HG02759 (cell line): ENCODE results near the gene EIF2B2.
"Not testable (repeated sequence)": the region's sequence is repeated elsewhere in the genome, so short reads cannot be mapped to it uniquely, and the experiment has no call there.

Experiments
- ATAC-seq: cut with Tn5 transposase; IDR thresholded peaks from one replicate; pipeline ENCODE4 v1.9.1; 2021; ENCODE audit warnings: mild to moderate bottlenecking, moderate library complexity; ENCODE audit not compliant: unreplicated experiment

Gene EIF2B2

DNA sequence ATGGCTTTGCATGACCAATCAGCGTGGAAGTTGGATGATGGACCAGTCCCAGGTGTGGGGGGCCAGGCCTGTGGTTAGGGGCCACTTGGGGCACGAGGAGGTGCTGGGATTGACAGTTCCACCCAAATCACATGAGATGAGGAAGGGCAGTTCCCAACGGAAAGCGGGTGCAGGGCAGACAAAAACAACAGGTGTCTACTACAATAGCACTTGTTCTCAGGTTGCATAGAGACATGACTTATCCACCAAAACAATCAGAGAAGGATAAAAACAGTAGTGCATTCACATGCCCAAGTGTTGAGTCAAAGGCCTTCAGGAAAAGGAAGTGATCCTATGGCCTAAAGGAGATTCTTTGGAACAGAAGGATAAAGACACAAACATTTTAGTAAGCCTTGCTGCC is 14.6 kb upstream of the EIF2B2 start:
- ATAC-seq: no peak

DNA sequence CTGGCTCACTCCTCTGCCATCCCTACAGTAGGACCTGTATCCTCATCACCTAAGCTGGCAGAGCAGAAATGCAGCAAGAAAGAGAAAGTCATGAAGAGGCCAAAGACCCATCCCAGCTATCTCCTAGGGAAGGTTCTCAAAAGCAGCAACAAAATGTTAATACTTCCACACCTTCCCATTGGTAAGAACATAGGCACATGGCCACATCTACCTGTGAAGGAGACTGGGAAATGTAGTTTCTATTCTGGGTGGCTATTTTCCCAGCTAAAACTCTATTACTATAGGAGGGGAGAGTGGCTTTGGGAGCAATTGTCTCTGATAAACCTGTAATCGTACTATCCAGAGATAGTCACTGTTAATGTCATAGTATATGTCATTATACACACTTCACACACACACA is 13.7 kb upstream of the EIF2B2 start:
- no peak for ATAC-seq

DNA sequence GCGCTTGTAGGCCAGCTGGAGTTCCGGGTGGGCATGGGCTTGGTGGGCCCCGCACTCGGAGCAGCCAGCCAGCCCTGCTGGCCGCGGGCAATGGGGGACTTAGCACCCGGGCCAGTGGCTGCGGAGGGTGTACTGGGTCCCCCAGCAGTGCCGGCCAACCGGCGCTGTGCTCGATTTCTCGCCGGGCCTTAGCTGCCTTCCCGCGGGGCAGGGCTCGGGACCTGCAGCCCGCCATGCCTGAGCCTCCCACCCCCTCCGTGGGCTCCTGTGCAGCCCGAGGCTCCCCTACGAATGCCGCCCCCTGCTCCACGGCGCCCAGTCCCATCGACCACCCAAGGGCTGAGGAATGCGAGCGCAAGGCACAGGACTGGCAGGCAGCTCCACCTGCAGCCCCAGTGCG is 8.5 kb upstream of the EIF2B2 start:
- not testable (repeated sequence) for ATAC-seq

DNA sequence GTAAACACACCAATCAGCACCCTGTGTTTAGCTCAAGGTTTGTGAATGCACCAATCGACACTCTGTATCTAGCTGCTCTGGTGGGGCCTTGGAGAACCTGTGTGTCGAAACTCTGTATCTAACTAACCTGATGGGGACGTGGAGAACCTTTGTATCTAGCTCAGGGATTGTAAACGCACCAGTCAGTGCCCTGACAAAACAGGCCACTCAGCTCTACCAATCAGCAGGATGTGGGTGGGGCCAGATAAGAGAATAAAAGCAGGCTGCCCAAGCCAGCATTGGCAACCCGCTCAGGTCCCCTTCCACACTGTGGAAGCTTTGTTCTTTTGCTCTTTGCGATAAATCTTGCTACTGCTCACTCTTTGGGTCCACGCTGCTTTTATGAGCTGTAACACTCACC is 6.9 kb upstream of the EIF2B2 start:
- ATAC-seq: not testable (repeated sequence)

DNA sequence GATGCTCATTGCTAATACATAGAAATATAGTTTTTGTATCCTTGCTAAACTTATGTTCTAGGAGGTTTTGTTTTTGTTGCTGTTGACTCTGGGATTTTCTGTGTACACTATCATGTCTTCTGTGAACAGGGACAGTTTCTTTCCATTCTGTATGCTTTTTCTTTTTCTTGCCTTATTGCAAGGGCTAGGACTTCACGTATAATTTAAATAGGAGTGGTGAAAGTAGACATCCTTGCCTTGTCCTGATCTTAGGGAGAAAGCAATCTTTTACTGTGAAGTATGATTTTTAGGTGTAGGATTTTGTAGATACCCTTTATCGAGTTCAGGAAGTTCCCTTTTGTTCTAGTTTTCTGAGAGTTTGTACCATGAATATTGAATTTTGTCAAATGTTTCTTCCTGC is 1.5 kb upstream of the EIF2B2 start:
- no peak for ATAC-seq

DNA sequence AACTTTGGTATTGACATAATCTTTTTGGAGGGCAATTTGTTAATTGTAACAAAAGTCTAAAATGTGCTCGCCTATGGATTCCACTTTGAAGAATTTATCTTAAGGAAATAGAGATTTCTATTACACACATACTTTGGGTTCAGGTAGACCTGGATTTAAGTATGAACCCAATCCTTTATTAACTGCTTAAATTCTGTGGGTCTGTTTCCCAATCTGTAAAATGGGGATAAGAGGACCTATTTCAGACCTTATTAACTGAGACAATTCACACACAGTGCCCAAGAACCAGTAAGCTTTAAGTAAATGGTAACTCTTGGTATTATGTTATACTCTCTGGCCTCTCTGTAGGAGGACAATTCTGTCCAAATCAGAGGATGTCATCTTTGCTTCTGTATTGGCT is 822 bp upstream of the EIF2B2 start:
- ATAC-seq: no peak

DNA sequence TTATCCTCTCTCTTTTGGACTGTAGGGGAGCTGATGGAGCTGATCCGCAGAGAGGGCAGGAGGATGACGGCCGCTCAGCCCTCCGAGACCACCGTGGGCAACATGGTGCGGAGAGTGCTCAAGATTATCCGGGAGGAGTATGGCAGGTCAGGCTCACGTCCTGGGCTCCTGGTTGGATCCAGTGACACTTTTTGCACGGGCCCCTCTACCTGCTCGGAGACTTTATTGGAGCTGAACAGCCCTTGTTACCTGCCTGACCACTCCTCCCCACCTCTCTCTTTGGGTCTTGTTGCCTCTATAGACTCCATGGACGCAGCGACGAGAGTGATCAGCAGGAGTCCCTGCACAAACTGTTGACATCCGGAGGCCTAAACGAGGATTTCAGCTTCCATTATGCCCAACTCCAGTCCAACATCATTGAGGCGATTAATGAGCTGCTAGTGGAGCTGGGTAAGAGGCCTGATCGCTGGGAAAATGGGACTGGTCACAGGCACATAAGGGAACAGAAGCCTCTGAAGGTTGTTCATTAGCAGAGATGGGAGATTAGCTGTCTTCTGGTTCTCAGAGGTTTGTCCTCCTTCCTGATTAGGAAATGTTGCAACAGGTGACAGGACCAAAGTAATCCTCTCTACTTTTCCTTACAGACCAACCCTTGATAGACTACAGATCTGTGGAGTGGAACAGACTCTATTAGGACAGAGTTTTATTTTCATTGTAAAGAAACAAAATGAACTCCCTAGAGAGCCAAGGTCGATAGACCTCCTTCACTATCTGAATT is 718 bp downstream of the EIF2B2 start:
- no peak for ATAC-seq

DNA sequence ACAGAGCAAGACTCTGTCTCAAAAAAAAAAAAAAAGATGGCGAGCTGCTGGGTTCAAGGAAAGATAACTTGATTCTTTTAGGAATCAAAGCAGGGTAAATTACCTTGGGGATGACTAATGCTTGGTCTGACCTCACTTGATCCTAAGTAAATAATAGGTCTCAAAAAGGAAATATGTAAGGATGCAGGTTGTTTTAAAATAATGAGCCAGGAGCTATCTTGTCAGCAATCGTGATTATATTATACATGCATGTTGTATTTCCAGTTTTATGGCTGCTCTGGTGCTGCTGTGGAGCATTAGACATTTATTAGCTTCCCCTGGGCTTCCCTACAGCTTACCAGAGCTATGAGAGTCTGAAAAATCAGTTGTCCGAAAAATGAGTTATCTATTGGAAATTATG is 2.6 kb downstream of the EIF2B2 start:
- ATAC-seq: no peak

DNA sequence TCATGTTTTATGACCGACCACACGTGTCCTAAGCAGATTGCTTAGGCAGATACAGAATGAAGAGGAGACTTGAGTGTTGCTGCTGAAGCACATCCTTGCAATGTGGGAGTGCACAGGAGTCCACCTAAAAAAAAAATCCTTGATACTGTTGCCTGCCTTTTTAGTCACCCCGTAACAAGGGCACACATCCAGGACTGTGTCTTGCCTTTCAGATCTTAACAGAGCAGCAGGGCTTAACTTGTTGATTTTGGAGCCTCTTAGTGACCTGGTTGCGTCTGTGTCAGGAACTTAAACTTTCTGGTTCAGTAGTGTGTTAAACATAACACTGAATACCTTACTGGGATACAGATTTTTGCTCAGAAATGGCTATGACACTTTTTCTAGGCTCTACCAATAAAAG is 6.5 kb downstream of the EIF2B2 start:
- no peak for ATAC-seq

DNA sequence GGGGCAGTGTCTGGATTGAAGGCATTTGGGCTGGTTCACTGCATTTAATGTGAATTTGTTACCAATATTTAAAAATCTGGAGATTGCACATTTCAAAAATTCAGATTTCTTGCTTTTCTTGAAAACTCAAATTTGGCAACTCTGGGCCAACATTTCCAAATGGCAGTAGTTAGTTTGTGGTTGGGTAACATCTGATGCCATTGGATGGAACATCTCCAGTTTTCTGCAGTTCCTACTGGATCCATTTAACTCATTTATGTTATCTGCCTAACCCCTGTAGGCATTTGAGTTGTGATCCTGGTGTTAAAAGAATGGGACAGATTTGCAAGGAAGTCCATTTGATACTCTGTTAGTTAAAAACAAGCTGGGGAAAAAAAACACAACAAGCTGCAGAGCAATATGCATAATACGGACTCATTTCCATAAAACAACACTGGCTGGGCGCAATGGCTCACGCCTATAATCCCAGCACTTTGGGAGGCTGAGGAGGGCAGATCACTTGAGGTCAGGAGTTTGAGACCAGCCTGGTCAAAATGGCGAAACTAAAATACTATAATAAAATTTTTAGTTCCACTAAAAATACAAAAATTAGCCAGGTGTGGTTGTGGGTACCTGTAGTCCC is 7.9 kb downstream of the EIF2B2 start:
- ATAC-seq: no peak

DNA sequence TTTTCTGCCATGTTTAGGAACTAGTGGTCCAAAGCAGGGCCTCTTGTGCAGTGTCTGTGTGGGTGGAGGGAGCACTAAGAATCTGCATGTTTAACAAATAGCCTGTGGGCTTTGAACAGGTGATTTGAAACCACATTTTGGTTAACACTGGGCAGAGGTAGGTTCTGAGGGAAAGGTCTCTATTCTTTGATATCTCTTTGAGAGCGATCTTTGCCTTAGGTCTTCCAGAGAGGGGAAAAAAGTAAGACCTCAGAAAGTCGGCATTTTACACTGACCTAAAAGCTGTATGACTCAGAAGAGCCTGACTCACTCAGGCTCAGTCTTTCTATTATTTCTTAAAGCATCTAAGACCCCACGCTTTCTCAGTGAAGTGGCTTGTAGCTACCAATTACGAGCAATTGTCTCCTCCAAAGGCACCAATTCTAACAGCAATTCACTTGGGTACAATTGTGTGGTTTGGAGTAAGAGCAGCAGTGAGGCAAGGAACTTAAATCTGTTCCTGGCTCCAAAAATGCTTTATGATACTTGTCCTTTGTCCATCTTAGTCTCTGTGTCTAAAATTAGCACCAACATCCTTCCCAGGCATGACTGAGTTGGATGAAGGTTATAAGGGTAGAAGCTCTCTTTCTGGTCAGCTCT is 8.8 kb downstream of the EIF2B2 start:
- no peak for ATAC-seq

DNA sequence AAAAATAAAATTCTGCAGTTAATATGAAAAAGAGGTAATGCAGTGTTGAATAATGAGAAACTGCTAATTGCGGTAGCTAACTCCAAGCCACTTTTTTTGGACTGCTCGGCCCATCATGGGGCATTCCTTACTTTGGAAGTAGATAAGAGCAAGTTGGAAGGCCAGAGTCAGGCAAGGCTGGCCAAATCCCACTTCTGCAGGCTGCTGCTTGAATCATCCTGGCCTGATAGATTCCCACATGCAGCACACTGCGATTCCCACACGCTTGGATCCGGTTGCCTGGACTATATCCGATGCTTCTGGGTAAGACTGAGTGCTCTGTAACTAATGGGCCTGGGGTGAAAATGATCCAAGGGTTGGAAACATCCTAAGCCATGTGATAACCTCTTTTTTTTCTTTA is 10.6 kb downstream of the EIF2B2 start:
- ATAC-seq: no peak

DNA sequence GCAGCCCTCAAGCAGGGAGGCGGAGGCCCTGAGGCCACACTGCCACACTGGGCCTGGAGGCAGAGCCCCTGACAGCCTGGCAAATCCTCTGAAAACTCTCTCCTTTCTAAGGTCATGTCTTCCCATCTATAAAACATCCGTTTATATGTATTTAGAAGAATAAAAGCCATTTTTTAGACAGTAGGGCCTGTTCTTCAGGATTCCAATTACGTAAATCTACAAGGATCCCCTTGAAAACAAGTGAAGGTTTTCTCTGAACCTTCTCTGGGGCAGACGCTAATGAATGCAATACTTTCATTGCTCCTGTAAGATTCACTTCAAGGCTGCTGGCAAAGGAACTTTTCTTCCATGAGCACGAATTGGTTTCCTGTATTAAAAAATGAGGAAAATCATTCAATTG is 12.8 kb downstream of the EIF2B2 start:
- no peak for ATAC-seq

DNA sequence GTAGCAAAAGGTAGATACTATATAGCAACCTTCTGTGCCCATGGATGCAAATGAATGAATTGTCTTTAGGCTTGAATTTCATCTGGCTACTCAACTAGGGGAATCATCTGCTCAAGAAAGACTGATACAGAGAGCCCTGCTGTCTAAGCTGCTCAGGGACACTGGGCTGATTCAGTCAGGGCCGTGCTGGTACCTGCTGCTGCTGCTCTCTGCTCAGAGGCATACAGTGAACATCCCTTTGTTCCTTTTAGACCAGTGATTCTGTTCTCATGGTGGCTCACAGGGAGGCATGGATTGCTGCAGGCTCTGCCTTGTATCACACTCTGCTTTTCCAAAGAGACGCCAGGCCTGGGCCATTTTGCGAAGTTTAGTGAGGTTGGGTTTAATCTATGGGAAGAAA is 14.1 kb downstream of the EIF2B2 start:
- no peak for ATAC-seq

DNA sequence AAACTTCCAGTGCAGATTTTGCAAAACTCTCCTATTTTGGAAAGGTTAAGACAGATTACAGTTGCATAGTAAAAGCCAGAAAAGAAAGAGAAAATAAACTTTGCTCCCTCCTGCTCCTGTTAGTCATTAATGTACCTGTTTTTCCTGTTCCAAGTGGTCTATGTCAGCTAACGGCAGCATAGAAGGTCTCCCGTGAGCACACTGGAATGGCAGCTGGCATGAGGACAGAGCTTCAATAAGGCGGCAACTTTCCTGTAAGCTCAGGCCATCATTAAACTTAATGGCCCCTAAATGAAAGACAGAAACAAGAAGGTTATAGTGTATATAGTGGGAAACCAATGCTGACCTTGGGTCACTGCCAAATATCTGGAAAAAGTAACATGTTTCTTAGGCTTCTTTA is 16.0 kb downstream of the EIF2B2 start:
- ATAC-seq: no peak

DNA sequence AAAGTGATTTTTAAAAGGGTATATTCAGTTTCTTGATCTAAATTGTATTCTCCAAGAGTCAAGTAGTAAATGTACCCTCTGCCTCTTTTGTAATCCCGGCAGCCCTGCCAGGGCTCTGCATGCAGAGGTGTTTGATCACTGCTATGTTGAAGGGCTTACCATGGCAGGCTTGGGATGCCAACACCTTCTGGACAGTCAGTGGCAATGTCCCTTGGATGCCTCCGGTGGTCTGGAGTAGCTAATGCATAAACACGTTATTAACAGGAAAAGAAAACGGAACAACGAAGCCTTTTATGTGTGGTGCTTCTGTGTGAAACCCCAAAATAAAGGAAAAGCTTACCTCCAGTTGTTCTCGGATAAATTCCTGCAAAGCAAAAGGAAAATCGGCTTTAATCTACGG is 19.9 kb downstream of the EIF2B2 start:
- ATAC-seq: no peak

DNA sequence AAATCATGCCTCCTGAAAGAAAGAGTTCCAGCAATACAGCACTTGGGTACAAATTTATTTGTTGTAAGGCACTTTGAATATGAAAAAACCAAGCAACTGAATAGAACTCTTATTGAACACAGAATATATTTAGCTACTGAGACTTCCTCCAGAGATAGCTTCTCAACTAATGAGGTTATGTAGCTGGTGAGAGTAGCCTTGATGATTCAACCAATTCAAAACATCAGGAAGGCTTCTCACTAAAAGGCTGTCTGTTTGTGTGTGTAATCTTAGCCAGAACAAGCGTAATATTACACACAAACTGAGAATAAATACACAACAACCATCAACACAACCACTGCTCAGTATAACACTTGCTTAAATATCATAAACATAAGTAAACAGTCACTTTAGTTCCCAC is 20.4 kb downstream of the EIF2B2 start:
- no peak for ATAC-seq

DNA sequence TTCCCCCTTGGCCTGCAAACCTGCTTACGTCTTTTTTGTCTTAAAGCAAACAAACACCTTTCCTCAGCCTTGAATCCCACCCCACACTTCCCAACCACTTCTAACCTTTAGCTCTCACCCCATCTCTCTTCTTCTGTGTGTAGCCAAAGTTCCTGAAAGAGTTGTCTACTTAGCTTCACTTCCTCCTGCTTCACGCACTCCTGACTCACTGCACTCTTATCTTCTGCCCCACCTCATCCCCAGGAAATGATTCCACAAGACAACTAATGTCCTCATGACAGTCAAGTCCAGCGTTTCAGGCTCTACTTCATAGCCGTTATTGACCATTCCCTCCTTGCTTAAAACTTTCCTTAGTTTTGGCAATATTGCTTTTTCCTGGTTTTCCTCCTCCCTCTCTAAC is 22.4 kb downstream of the EIF2B2 start:
- ATAC-seq: no peak

DNA sequence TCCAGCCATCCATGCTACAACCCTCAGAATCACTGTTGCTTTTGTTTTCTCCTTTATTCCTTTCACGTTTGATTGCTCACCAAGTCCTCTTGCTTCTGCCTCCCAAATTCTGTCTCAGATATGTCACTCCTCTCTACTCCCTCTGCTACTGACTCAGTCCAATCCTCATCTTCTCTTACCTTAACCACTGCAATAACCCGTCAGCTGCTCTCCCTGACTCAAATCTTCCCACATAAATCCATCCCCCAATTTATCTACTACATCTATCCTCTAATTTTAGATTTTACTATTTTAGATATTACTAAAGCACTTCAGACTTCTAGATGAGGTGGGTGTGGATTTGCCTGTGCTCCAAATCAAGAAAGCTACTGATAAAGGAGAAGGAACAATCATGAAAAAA is 23.2 kb downstream of the EIF2B2 start:
- no peak for ATAC-seq

DNA sequence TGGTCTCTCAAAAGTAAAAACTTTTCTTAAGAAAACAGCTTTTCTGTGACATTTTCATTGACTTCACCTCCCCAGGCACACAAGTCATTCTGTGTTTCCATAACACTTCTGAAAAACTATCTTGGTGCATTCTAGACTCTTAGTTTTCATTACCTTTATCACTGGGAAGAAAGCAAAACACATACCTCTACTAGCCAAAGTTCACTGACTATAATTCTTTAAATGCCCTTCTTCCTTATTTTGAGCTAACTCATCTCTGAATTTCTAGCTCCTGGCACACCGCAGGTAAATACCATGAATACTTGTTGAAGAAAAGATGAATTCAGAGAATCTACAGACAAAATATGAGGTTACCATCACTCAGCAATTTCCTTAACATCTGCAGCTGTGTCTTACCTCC is 27.4 kb downstream of the EIF2B2 start:
- ATAC-seq: no peak

DNA sequence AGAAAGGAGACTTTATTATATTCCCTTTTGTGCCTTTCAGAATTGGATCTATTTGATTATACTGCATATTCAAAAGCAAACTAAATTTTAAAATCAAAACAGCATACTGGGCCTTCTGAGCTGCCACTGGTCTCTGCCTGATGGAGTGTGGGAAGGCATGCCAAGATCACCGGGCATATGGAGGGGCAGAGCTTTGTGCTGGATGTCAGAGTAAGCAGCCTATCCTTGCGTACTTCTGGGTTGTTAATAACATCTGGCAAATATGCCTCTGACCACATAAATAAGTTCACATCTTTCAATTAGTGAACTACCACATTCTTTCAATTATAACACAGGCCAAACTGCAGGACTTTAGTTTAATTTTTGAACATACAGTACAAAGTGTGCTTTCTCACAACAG is 30.2 kb downstream of the EIF2B2 start:
- no peak for ATAC-seq

DNA sequence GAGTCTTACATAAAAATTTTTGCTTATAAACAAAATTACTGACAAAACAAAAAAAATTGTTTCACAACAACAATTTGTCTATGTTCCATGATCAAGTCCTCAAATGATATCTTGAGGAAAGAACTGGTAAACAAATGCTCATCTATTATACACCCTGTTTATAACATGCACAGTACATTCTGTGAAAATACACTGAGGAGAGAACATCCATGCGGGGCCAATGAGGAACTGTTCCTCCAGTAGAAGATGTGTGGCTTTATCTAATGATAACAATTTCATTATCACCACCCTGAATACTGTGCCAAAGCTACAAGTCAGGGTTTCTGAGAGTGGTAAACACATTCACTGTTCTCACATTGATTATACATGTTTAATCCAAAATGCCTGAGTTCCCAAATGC is 37.8 kb downstream of the EIF2B2 start:
- ATAC-seq: no peak
